CD4-positive, alpha-beta T cell (primary cell): Measurements from ENCODE around the gene CHD3. TPM values are rescaled to one million over a fixed set of nuclear protein-coding genes. Genes with fewer than 3 reads are reported as not detected.

ENCODE experiments used
- ATAC-seq: fragments of 200-7000 bp; cut with Tn5 transposase; one replicate; pipeline ENCODE4 v1.10.0; 2022; ENCODE audit warnings: mild to moderate bottlenecking; ENCODE audit not compliant: poor library complexity
- CTCF ChIA-PET: fragments of 350-600 bp; sonication (Branson Sonifier 250); formaldehyde crosslinking; loops from one replicate; lab custom pipeline; 2021; ENCODE audit warnings: antibody characterized with exemption, inconsistent platforms; lab: Charles Lee
- POLR2A ChIA-PET: fragments of 350-600 bp; sonication (Branson Sonifier 250); formaldehyde crosslinking; loops from one replicate; lab custom pipeline; 2021; ENCODE audit warnings: antibody characterized with exemption, inconsistent platforms; lab: Charles Lee
- DNase-seq, 14 experiments: peaks; one replicate each; pipeline ENCODE4 v3.0.0-alpha.2; 2013 to 2020; ENCODE audit warnings: mixed read lengths in 2 of 14
- H3K27ac ChIP-seq, 2 donors: one replicate each; pipeline versions ENCODE4 v1.5.1 to v1.7.0; 2013; ENCODE audit warnings: low read length in 2 of 2, low read depth in 1 of 2, mild to moderate bottlenecking in 1 of 2
- H3K27me3 ChIP-seq, 2 experiments: 1 replicate in 1 of 2; 2 replicates in 1 of 2; pipeline versions ENCODE4 v1.6.1 to v1.7.0; 2013; ENCODE audit warnings: low read length in 2 of 2, control low read depth in 1 of 2, mild to moderate bottlenecking in 1 of 2, moderate library complexity in 1 of 2; ENCODE audit not compliant: insufficient read depth in 2 of 2, control insufficient read depth in 1 of 2
- H3K36me3 ChIP-seq: one replicate; pipeline ENCODE4 v1.6.1; 2013; ENCODE audit warnings: low read length, control low read depth; ENCODE audit not compliant: insufficient read depth
- H3K4me1 ChIP-seq: one replicate; pipeline ENCODE4 v1.6.1; 2013; ENCODE audit warnings: low read length, control low read depth; ENCODE audit not compliant: insufficient read depth
- H3K4me3 ChIP-seq: one replicate; pipeline ENCODE4 v1.5.1; 2013; ENCODE audit warnings: mild to moderate bottlenecking, low read length, moderate library complexity
- H3K9me3 ChIP-seq, 2 experiments: 1 replicate in 1 of 2; 2 replicates in 1 of 2; pipeline versions ENCODE4 v1.6.1 to v1.7.0; 2013; ENCODE audit warnings: low read length in 2 of 2, mild to moderate bottlenecking in 2 of 2, control low read depth in 1 of 2, moderate library complexity in 1 of 2; ENCODE audit not compliant: control insufficient read depth in 1 of 2, insufficient read depth in 1 of 2
- H3K27ac Mint-ChIP-seq: one replicate; pipeline ENCODE4 v1.8.0; 2020; ENCODE audit warnings: mixed read lengths
- H3K27me3 Mint-ChIP-seq: one replicate; pipeline ENCODE4 v1.8.0; 2021; ENCODE audit warnings: mixed read lengths
- H3K36me3 Mint-ChIP-seq: one replicate; pipeline ENCODE4 v1.8.0; 2021; ENCODE audit warnings: low read depth, mixed read lengths
- H3K4me1 Mint-ChIP-seq: one replicate; pipeline ENCODE4 v1.8.0; 2021; ENCODE audit warnings: low read depth, mixed read lengths
- H3K4me3 Mint-ChIP-seq: one replicate; pipeline ENCODE4 v1.8.0; 2020; ENCODE audit warnings: mild to moderate bottlenecking, mixed read lengths
- H3K9me3 Mint-ChIP-seq: one replicate; pipeline ENCODE4 v1.8.0; 2020; ENCODE audit warnings: mixed read lengths
- intact Hi-C, 2 experiments: fragments of 100-400 bp; cut with DNase I in 1 of 2; cut with micrococcal nuclease in 1 of 2; formaldehyde crosslinking; loops; one replicate each; pipeline versions ENCODE4 v1.15.1 to v1.9.0; 2023 to 2025; cut with DNase I, micrococcal nuclease
- total RNA-seq, 174 experiments: library from RNA in 2 of 174; stranded (reverse) in 2 of 174; gene quantifications; one replicate each; pipeline ENCODE4 v1.2.3 and lab custom pipeline; 2021 to 2026
- TF ChIP-seq, protein P1 (sequence below): fragments of 200-600 bp; IDR thresholded peaks from one replicate; pipeline ENCODE4 v1.8.0; 2022; ENCODE audit warnings: antibody characterized with exemption, mild to moderate bottlenecking

CHD3 gene
- total RNA-seq, 2 experiments from 2014 or later = 263 to 297 TPM

DNA sequence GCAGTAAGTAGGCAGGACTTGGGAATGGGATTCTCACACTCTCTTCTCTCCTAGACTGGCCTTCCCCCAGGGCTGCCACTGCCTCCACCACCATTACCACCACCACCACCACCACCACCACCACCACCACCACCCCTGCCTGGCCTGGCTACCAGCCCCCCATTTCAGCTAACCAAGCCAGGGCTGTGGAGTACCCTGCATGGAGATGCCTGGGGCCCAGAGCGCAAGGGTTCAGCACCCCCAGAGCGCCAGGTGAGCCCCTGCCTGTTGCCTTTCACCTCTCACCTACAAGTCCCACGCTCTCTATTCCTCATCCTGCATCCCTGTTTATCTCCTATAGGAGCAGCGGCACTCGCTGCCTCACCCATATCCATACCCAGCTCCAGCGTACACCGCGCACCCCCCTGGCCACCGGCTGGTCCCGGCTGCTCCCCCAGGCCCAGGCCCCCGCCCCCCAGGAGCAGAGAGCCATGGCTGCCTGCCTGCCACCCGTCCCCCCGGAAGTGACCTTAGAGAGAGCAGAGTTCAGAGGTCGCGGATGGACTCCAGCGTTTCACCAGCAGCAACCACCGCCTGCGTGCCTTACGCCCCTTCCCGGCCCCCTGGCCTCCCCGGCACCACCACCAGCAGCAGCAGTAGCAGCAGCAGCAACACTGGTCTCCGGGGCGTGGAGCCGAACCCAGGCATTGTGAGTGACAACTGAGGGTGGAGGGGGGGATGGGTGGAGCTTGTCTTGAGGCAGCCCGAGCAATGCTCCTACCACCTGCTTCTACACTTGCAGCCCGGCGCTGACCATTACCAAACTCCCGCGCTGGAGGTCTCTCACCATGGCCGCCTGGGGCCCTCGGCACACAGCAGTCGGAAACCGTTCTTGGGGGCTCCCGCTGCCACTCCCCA lies 41.6 kb upstream of the CHD3 start:
- H3K27me3 Mint-ChIP-seq = peaks cover 8% of the 10 kb centered on the region
- peaks cover 80% of the 10 kb centered on the region for H3K36me3 Mint-ChIP-seq
- Histone ChIP-seq H3K27me3 (no peaks in the 10 kb centered on the region), H3K4me1 (peaks cover 50% of the 10 kb centered on the region), H3K9me3 (no peaks in the 10 kb centered on the region), H3K27ac (no peak overlapping the region), H3K4me3 (no peak overlapping the region), H3K36me3 (peaks cover 48% of the 10 kb centered on the region)
- CTCF ChIA-PET = interaction anchor here (1.4 kb wide), 1 partner anchor 12 kb away, joined by 3 read pairs; no protein-coding TSS in a partner anchor
- no peak for ATAC-seq
- peaks cover 29% of the 10 kb centered on the region for H3K4me1 Mint-ChIP-seq
- peak overlapping the region; percentile 90 for H3K27ac Mint-ChIP-seq
- intact Hi-C loops = loop anchor here (10.0 kb wide), 1 partner anchor 612 kb away; the partner anchor contains the start of genes DVL2 (in 2 of the 2) and PHF23 (in 2 of the 2)
- POLR2A ChIA-PET = interaction anchor here (6.8 to 10.1 kb wide), 2 partner anchors 10 to 12 kb away, joined by 79 to 83 read pairs; partner anchors contain the start of genes CYB5D1, KDM6B and NAA38
- TF ChIP-seq, protein P1, sequence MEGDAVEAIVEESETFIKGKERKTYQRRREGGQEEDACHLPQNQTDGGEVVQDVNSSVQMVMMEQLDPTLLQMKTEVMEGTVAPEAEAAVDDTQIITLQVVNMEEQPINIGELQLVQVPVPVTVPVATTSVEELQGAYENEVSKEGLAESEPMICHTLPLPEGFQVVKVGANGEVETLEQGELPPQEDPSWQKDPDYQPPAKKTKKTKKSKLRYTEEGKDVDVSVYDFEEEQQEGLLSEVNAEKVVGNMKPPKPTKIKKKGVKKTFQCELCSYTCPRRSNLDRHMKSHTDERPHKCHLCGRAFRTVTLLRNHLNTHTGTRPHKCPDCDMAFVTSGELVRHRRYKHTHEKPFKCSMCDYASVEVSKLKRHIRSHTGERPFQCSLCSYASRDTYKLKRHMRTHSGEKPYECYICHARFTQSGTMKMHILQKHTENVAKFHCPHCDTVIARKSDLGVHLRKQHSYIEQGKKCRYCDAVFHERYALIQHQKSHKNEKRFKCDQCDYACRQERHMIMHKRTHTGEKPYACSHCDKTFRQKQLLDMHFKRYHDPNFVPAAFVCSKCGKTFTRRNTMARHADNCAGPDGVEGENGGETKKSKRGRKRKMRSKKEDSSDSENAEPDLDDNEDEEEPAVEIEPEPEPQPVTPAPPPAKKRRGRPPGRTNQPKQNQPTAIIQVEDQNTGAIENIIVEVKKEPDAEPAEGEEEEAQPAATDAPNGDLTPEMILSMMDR = no peak
- no peaks in the 10 kb centered on the region for H3K9me3 Mint-ChIP-seq
- peak in 2 of 14 experiments; percentile 28 to 54 for DNase-seq
- peak overlapping the region; percentile 81 for H3K4me3 Mint-ChIP-seq

- intact Hi-C loops = loop anchor here (10.0 kb wide), 1 partner anchor 613 kb away; the partner anchor contains the start of genes DVL2 (in 2 of the 2) and PHF23 (in 2 of the 2)
- peak overlapping the region; percentile 33 for H3K27ac Mint-ChIP-seq
- H3K36me3 Mint-ChIP-seq = peaks cover 79% of the 10 kb centered on the region
- Histone ChIP-seq H3K27ac (no peak overlapping the region), H3K36me3 (peaks cover 57% of the 10 kb centered on the region), H3K27me3 (no peaks in the 10 kb centered on the region), H3K4me1 (peaks cover 44% of the 10 kb centered on the region), H3K9me3 (no peaks in the 10 kb centered on the region), H3K4me3 (no peak overlapping the region)
- H3K4me1 Mint-ChIP-seq = peaks cover 23% of the 10 kb centered on the region
- ATAC-seq (no peak), DNase-seq (peak in 1 of 14 experiments; percentile 40)
- ChIA-PET POLR2A (interaction anchor here (0.9 to 6.8 kb wide), 2 partner anchors 9 to 13 kb away, joined by 4 to 83 read pairs; partner anchors contain the start of genes KDM6B and NAA38), CTCF (interaction anchor here (1.4 kb wide), 1 partner anchor 13 kb away, joined by 3 read pairs; no protein-coding TSS in a partner anchor)
- no peaks in the 10 kb centered on the region for H3K27me3 Mint-ChIP-seq
- H3K4me3 Mint-ChIP-seq = no peak overlapping the region
- TF ChIP-seq, protein P1 = no peak
- no peaks in the 10 kb centered on the region for H3K9me3 Mint-ChIP-seq
These were observed 40.4 kb upstream of the CHD3 start for GRCh38 chr17:7848131-7848579.

DNA sequence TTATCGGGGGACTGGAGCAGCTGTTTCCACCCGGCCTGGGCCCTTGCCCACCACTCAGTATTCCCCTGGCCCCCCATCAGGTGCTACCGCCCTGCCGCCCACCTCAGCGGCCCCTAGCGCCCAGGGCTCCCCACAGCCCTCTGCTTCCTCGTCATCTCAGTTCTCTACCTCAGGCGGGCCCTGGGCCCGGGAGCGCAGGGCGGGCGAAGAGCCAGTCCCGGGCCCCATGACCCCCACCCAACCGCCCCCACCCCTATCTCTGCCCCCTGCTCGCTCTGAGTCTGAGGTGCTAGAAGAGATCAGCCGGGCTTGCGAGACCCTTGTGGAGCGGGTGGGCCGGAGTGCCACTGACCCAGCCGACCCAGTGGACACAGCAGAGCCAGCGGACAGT lies 39.9 kb upstream of the CHD3 start:
- CTCF ChIA-PET = no interaction called here
- TF ChIP-seq, protein P1 = no peak
- peaks cover 61% of the 10 kb centered on the region for H3K36me3 ChIP-seq
- peaks cover 74% of the 10 kb centered on the region for H3K36me3 Mint-ChIP-seq
- no peaks in the 10 kb centered on the region for H3K27me3 ChIP-seq
- H3K4me1 ChIP-seq = peaks cover 39% of the 10 kb centered on the region
- no peak overlapping the region for H3K27ac Mint-ChIP-seq
- ATAC-seq (no peak), DNase-seq (no peak)
- H3K4me1 Mint-ChIP-seq = peaks cover 20% of the 10 kb centered on the region
- no peaks in the 10 kb centered on the region for H3K9me3 Mint-ChIP-seq
- H3K27me3 Mint-ChIP-seq = no peaks in the 10 kb centered on the region
- no peaks in the 10 kb centered on the region for H3K9me3 ChIP-seq
- POLR2A ChIA-PET = interaction anchor here (4.7 to 6.8 kb wide), 2 partner anchors 13 to 14 kb away, joined by 33 to 83 read pairs; partner anchors contain the start of gene KDM6B
- H3K4me3 ChIP-seq = no peak overlapping the region
- H3K4me3 Mint-ChIP-seq = no peak overlapping the region
- intact Hi-C loops = loop anchor here (10.0 kb wide), 1 partner anchor 614 kb away; the partner anchor contains the start of genes DVL2 (in 2 of the 2) and PHF23 (in 2 of the 2)
- no peak overlapping the region for H3K27ac ChIP-seq
